HCT116 (cell line): ENCODE data around the gene OR2T10. TPM values are rescaled to one million over a fixed set of nuclear protein-coding genes. Genes with fewer than 3 reads are reported as not detected.

ENCODE experiments used
- ATAC-seq: fragments of 200-7000 bp; cut with Tn5 transposase; 2 replicates; pipeline ENCODE4 v1.9.1; 2020; ENCODE audit warnings: mild to moderate bottlenecking, moderate library complexity
- BruUV-seq: library from RNA; stranded (reverse); fragments of 400-500 nt; replicated peaks from 2 replicates; lab custom pipeline; 2021; lab: Mats Ljungman, UMichigan
- CTCF ChIA-PET: fragments of 300-600 bp; sonication (Branson Sonifier 250); formaldehyde crosslinking; loops from one replicate; lab custom pipeline; 2021; ENCODE audit warnings: antibody characterized with exemption; lab: Charles Lee
- POLR2A ChIA-PET: fragments of 300-600, 350-600 bp; sonication (Branson Sonifier 250); formaldehyde crosslinking; loops from one replicate; lab custom pipeline; 2021; ENCODE audit warnings: antibody characterized with exemption; lab: Charles Lee
- RAD21 ChIA-PET, 2 experiments: fragments of 300-600 bp; sonication (Branson Sonifier 250); formaldehyde crosslinking; loops; one replicate each; lab custom pipeline; 2023; ENCODE audit warnings: low total read pairs in 2 of 2; ENCODE audit not compliant: uncharacterized antibody in 2 of 2, unreplicated experiment in 2 of 2, low non-redundant PET in 1 of 2; lab: Charles Lee
- DNase-seq: peaks from one replicate; pipeline ENCODE4 v3.0.0-alpha.2; 2010; ENCODE audit warnings: low read depth, low spot score
- H2AFZ ChIP-seq: fragments of 200-600 bp; shearing (Covaris generic), sonication (generic); 2 replicates; pipeline ENCODE4 v1.6.1; 2017; ENCODE audit warnings: low read depth, mixed run types, mixed read lengths, antibody characterized with exemption, low read length; ENCODE audit not compliant: poor library complexity, severe bottlenecking
- H3K27ac ChIP-seq: 2 replicates; pipeline ENCODE4 v1.5.1; 2012; ENCODE audit warnings: low read depth, low read length
- H3K27me3 ChIP-seq: fragments of 200-600 bp; sonication (generic); 2 replicates; pipeline ENCODE4 v1.6.1; 2016; ENCODE audit warnings: mixed run types, low read length, mixed read lengths; ENCODE audit not compliant: insufficient read depth
- H3K36me3 ChIP-seq, 2 experiments: fragments of 200-500 bp in 1 of 2; fragments of 200-600 bp in 1 of 2; sonication (Bioruptor generic) in 1 of 2; sonication (generic) in 1 of 2; 2 replicates each; pipeline versions ENCODE4 v1.5.1 to v1.6.1; 2014 to 2016; ENCODE audit warnings: low read length in 2 of 2, inconsistent platforms in 1 of 2, mixed read lengths in 1 of 2, mixed run types in 1 of 2; ENCODE audit not compliant: insufficient read depth in 2 of 2, control insufficient read depth in 1 of 2
- H3K4me1 ChIP-seq, 2 experiments: fragments of 200-600 bp in 1 of 2; sonication (generic) in 1 of 2; 2 replicates each; pipeline versions ENCODE4 v1.5.1 to v1.6.1; 2012 to 2017; ENCODE audit warnings: low read length in 2 of 2, inconsistent platforms in 1 of 2, mild to moderate bottlenecking in 1 of 2, mixed read lengths in 1 of 2, mixed run types in 1 of 2, moderate library complexity in 1 of 2; ENCODE audit not compliant: insufficient read depth in 2 of 2, control insufficient read depth in 1 of 2
- H3K4me2 ChIP-seq: fragments of 200-600 bp; sonication (generic); 2 replicates; pipeline ENCODE4 v1.6.1; 2017; ENCODE audit warnings: mixed run types, low read length, mixed read lengths
- H3K4me3 ChIP-seq, 2 experiments: fragments of 200-600 bp in 1 of 2; sonication (generic) in 1 of 2; replicated peaks in 1 of 2; 2 replicates each; pipeline ENCODE4 v1.5.1; 2011 to 2016; ENCODE audit warnings: low read length in 2 of 2, control low read depth in 1 of 2, low read depth in 1 of 2, mild to moderate bottlenecking in 1 of 2, mixed read lengths in 1 of 2, mixed run types in 1 of 2
- H3K79me2 ChIP-seq: fragments of 200-600 bp; sonication (generic); 2 replicates; pipeline ENCODE4 v1.6.1; 2017; ENCODE audit warnings: mild to moderate bottlenecking, mixed run types, low read length, moderate library complexity, mixed read lengths; ENCODE audit not compliant: insufficient read depth
- H3K9ac ChIP-seq: fragments of 200-600 bp; sonication (generic); 2 replicates; pipeline ENCODE4 v1.6.1; 2016; ENCODE audit warnings: low read length, mixed read lengths
- H3K9me2 ChIP-seq: fragments of 200-600 bp; sonication (generic), shearing (Covaris generic); 2 replicates; pipeline ENCODE4 v1.6.1; 2017; ENCODE audit warnings: mixed run types, mild to moderate bottlenecking, moderate library complexity; ENCODE audit not compliant: insufficient read depth
- H3K9me3 ChIP-seq, 2 experiments: fragments of 200-500 bp in 1 of 2; fragments of 200-600 bp in 1 of 2; sonication (Bioruptor generic) in 1 of 2; sonication (generic) in 1 of 2; 2 replicates each; pipeline ENCODE4 v1.6.1; 2014 to 2017; ENCODE audit warnings: low read length in 2 of 2, mixed read lengths in 2 of 2, inconsistent platforms in 1 of 2, low read depth in 1 of 2, mild to moderate bottlenecking in 1 of 2, mixed run types in 1 of 2, moderate library complexity in 1 of 2; ENCODE audit not compliant: control insufficient read depth in 1 of 2, insufficient read depth in 1 of 2
- H4K20me1 ChIP-seq: fragments of 200-600 bp; sonication (generic), shearing (Covaris generic); 2 replicates; pipeline ENCODE4 v1.6.1; 2017; ENCODE audit warnings: mixed run types, mild to moderate bottlenecking, moderate library complexity; ENCODE audit not compliant: insufficient read depth
- EGR1 ChIP-seq: IDR thresholded peaks from 2 replicates; pipeline ENCODE4 v1.6.1; 2012; ENCODE audit warnings: low read depth
- REST ChIP-seq: IDR thresholded peaks from 2 replicates; pipeline ENCODE4 v1.6.1; 2012; ENCODE audit warnings: low read depth
- SP1 ChIP-seq: IDR thresholded peaks from 2 replicates; pipeline ENCODE4 v1.6.1; 2012; ENCODE audit warnings: low read depth
- TCF7L2 ChIP-seq: IDR thresholded peaks from 2 replicates; pipeline ENCODE4 v1.7.0; 2011; ENCODE audit warnings: borderline replicate concordance, inconsistent platforms; ENCODE audit not compliant: insufficient read depth, insufficient read length; ENCODE audit errors: extremely low read depth
- ZNF274 ChIP-seq: fragments of 200-500 bp; sonication (Bioruptor generic); IDR thresholded peaks from 2 replicates; pipeline ENCODE4 v1.6.1; 2014; ENCODE audit warnings: mild to moderate bottlenecking, low read depth, low read length, inconsistent platforms
- intact Hi-C: fragments of 100-400 bp; cut with micrococcal nuclease; formaldehyde crosslinking; loops from 2 replicates; pipeline ENCODE4 v1.10.0; 2022
- total RNA-seq: library from RNA; stranded (reverse); gene quantifications from one replicate; pipeline ENCODE4 v1.2.1, GENCODE V29; 2021; ENCODE audit not compliant: unreplicated experiment

Gene OR2T10
- total RNA-seq, 1 experiment from 2014 or later: not detected

GRCh38 chr1:248618119-248618518 lies 20.6 kb upstream of the OR2T10 start (continued):
- no peak for TF ChIP-seq ZNF274
- no peak for TF ChIP-seq SP1
- TF ChIP-seq EGR1: no peak

- no peaks in the 10 kb centered on the region for H3K36me3 ChIP-seq
- H3K4me1 ChIP-seq: no peaks in the 10 kb centered on the region
- RAD21 ChIA-PET: no interaction called here
- H4K20me1 ChIP-seq: no peaks in the 10 kb centered on the region
- no peak overlapping the region for H3K4me3 ChIP-seq
- intact Hi-C loops: no loop called here
- POLR2A ChIA-PET: no interaction called here
- CTCF ChIA-PET: no interaction called here
- no peaks in the 10 kb centered on the region for H3K79me2 ChIP-seq
- H3K27me3 ChIP-seq: 0 out of 2 replicates have a peak, but pooled peaks cover 3% of the 10 kb centered on the region
- H3K27ac ChIP-seq: no peak overlapping the region
- no peak overlapping the region for H3K9ac ChIP-seq
- DNase-seq (no peak), ATAC-seq (no peak)
- H3K9me3 ChIP-seq: no peaks in the 10 kb centered on the region
- no peak for TF ChIP-seq TCF7L2
- no peak for TF ChIP-seq REST
- no peak overlapping the region for H2AFZ ChIP-seq
- no peak overlapping the region for H3K4me2 ChIP-seq
- H3K9me2 ChIP-seq: no peaks in the 10 kb centered on the region
- BruUV-seq: no TSS peak
Measured at GRCh38 chr1:248613742-248614141, 16.2 kb upstream of the OR2T10 start.
